Fibroblast of lung (primary cell): Measurements from ENCODE around the gene NCF4. TPM values are rescaled to one million over a fixed set of nuclear protein-coding genes. Genes with fewer than 3 reads are reported as not detected.
A peak's percentile ranks its signal among the peaks of the same experiment; 100 is the strongest.

Experiments
- DNase-seq, 2 donors: peaks; one replicate each; pipeline versions ENCODE4 v3.0.0 to v3.0.0-alpha.2; 2010; ENCODE audit warnings: low read depth in 2 of 2
- H2AFZ ChIP-seq: 2 replicates; pipeline ENCODE4 v1.5.1; 2012; ENCODE audit warnings: low read length, control low read depth, inconsistent platforms
- H3K27ac ChIP-seq: 2 replicates; pipeline ENCODE4 v1.5.1; 2011; ENCODE audit warnings: low read length, control low read depth; ENCODE audit not compliant: insufficient read depth
- H3K27me3 ChIP-seq: 2 replicates; pipeline ENCODE4 v1.5.1; 2011; ENCODE audit warnings: mild to moderate bottlenecking, low read length; ENCODE audit not compliant: control insufficient read depth, insufficient read depth
- H3K36me3 ChIP-seq: 2 replicates; pipeline ENCODE4 v1.5.1; 2011; ENCODE audit warnings: low read length; ENCODE audit not compliant: control insufficient read depth, insufficient read depth
- H3K4me1 ChIP-seq: 2 replicates; pipeline ENCODE4 v1.5.1; 2011; ENCODE audit warnings: low read length; ENCODE audit not compliant: control insufficient read depth, insufficient read depth; ENCODE audit errors: extremely low read depth
- H3K4me2 ChIP-seq: 2 replicates; pipeline ENCODE4 v1.5.1; 2011; ENCODE audit warnings: low read length, control low read depth; ENCODE audit not compliant: insufficient read depth; ENCODE audit errors: extremely low read depth
- H3K4me3 ChIP-seq, 4 experiments: fragments of 200-600 bp in 1 of 4; sonication (generic) in 1 of 4; replicated peaks in 1 of 4; 2 replicates each; pipeline ENCODE4 v1.5.1; 2011 to 2016; ENCODE audit warnings: low read length in 4 of 4, low read depth in 3 of 4, mild to moderate bottlenecking in 3 of 4, control low read depth in 2 of 4, inconsistent platforms in 1 of 4, mixed read lengths in 1 of 4; ENCODE audit not compliant: insufficient read depth in 1 of 4; ENCODE audit errors: control extremely low read depth in 1 of 4
- H3K79me2 ChIP-seq: 2 replicates; pipeline ENCODE4 v1.5.1; 2012; ENCODE audit warnings: mild to moderate bottlenecking, low read length, inconsistent platforms; ENCODE audit not compliant: control insufficient read depth, insufficient read depth
- H3K9ac ChIP-seq: 2 replicates; pipeline ENCODE4 v1.5.1; 2011; ENCODE audit warnings: mild to moderate bottlenecking, low read length, control low read depth; ENCODE audit not compliant: insufficient read depth
- H3K9me3 ChIP-seq: 2 replicates; pipeline ENCODE4 v1.5.1; 2012; ENCODE audit warnings: low read depth, low read length; ENCODE audit not compliant: control insufficient read depth, insufficient read depth
- H4K20me1 ChIP-seq: 2 replicates; pipeline ENCODE4 v1.5.1; 2011; ENCODE audit warnings: low read length; ENCODE audit not compliant: control insufficient read depth, insufficient read depth; ENCODE audit errors: extremely low read depth
- CTCF ChIP-seq, 2 donors: IDR thresholded peaks in 1 of 2; conservative IDR thresholded peaks in 1 of 2; 1 replicate in 1 of 2; 2 replicates in 1 of 2; pipeline ENCODE4 v1.5.1; 2011 to 2012; ENCODE audit warnings: low read length in 2 of 2, control low read depth in 1 of 2, inconsistent platforms in 1 of 2, low read depth in 1 of 2, mild to moderate bottlenecking in 1 of 2
- EZH2 ChIP-seq: IDR thresholded peaks from 2 replicates; pipeline ENCODE4 v1.5.1; 2012; ENCODE audit warnings: low read length, control low read depth, mild to moderate bottlenecking; ENCODE audit errors: missing control alignments
- polyA plus RNA-seq, 2 donors: library from polyadenylated mRNA; depleted of rRNA in 1 of 2; stranded (reverse) in 1 of 2; unstranded in 1 of 2; fragments of >200 nt; gene quantifications; 2 replicates each; pipeline ENCODE4 v1.2.1, GENCODE V29; 2011 to 2012; ENCODE audit warnings: missing spikeins in 1 of 2
- total RNA-seq: library from RNA; depleted of rRNA; stranded (reverse); fragments of >200 nt; gene quantifications from 2 replicates; pipeline ENCODE4 v1.2.1, GENCODE V29; 2014

NCF4 gene
- total and polyA plus RNA-seq, 2 donors (not counting 1 experiment from before 2014, with no cell fraction given) = not detected

GRCh38 chr22:36884349-36885158 is 23.7 kb downstream of the NCF4 start:
- H3K79me2 ChIP-seq = no peaks in the 10 kb centered on the region
- no peak overlapping the region for H3K9ac ChIP-seq

GRCh38 chr22:36885474-36885873 is 24.7 kb downstream of the NCF4 start:
- TF ChIP-seq CTCF (conservative IDR thresholded peaks at IDR 0.05 in 1 of 2, IDR thresholded peaks at IDR 0.05 in 1 of 2; ENCODE audit: low read depth in 1 of 2, low read length in 2 of 2) (no peak), EZH2 (no peak)
- H3K4me3 ChIP-seq = no peak overlapping the region
- H3K27ac ChIP-seq = no peak overlapping the region
- no peaks in the 10 kb centered on the region for H3K4me1 ChIP-seq
- no peak overlapping the region for H3K9ac ChIP-seq
- no peaks in the 10 kb centered on the region for H3K9me3 ChIP-seq
- DNase-seq = no peak
- no peaks in the 10 kb centered on the region for H3K36me3 ChIP-seq
- H3K79me2 ChIP-seq = no peaks in the 10 kb centered on the region
- no peaks in the 10 kb centered on the region for H4K20me1 ChIP-seq
- H3K27me3 ChIP-seq = no peaks in the 10 kb centered on the region
- H3K4me2 ChIP-seq = no peak overlapping the region
- no peak overlapping the region for H2AFZ ChIP-seq

More at GRCh38 chr22:36884349-36885158, 23.7 kb downstream of the NCF4 start:
- no peak overlapping the region for H2AFZ ChIP-seq
- no peak overlapping the region for H3K27ac ChIP-seq
- H3K9me3 ChIP-seq = no peaks in the 10 kb centered on the region
- H3K36me3 ChIP-seq = no peaks in the 10 kb centered on the region
- TF ChIP-seq EZH2 = no peak
- no peak for TF ChIP-seq CTCF (conservative IDR thresholded peaks at IDR 0.05 in 1 of 2, IDR thresholded peaks at IDR 0.05 in 1 of 2; ENCODE audit: low read depth in 1 of 2, low read length in 2 of 2)
- DNase-seq = peak in 1 of 2 donors; percentile 40
- no peaks in the 10 kb centered on the region for H3K27me3 ChIP-seq
- H3K4me3 ChIP-seq = no peak overlapping the region
- H4K20me1 ChIP-seq = no peaks in the 10 kb centered on the region
- H3K4me2 ChIP-seq = no peak overlapping the region
- no peaks in the 10 kb centered on the region for H3K4me1 ChIP-seq

- H3K4me2 ChIP-seq = no peak overlapping the region
- no peaks in the 10 kb centered on the region for H3K27me3 ChIP-seq
- H3K4me1 ChIP-seq = no peaks in the 10 kb centered on the region
- H3K4me3 ChIP-seq = no peak overlapping the region
- no peaks in the 10 kb centered on the region for H3K79me2 ChIP-seq
- H3K36me3 ChIP-seq = no peaks in the 10 kb centered on the region
- H4K20me1 ChIP-seq = no peaks in the 10 kb centered on the region
- H3K9me3 ChIP-seq = no peaks in the 10 kb centered on the region
- no peak overlapping the region for H3K9ac ChIP-seq
- H2AFZ ChIP-seq = no peak overlapping the region
- no peak for TF ChIP-seq CTCF (conservative IDR thresholded peaks at IDR 0.05 in 1 of 2, IDR thresholded peaks at IDR 0.05 in 1 of 2; ENCODE audit: low read depth in 1 of 2, low read length in 2 of 2)
- TF ChIP-seq EZH2 = no peak
- DNase-seq = no peak
- no peak overlapping the region for H3K27ac ChIP-seq
Measured at GRCh38 chr22:36886016-36886415, 25.2 kb downstream of the NCF4 start.
